ENCODE data around the gene CDH6. TPM values are rescaled to one million over a fixed set of nuclear protein-coding genes. Genes with fewer than 3 reads are reported as not detected.

Gene CDH6
- total RNA-seq, 1 experiment from 2014 or later, result 0.12 TPM

GRCh38 chr5:31187591-31187990 is 5.9 kb upstream of the CDH6 start:
- ATAC-seq (no peak), DNase-seq (ENCODE audit: low read depth, low spot score) (no peak)
- Histone ChIP-seq H4K20me1 (ENCODE audit: insufficient read depth) (no peaks in the 10 kb centered on the region), H3K36me3 (ENCODE audit: control insufficient read depth in 1 of 2, insufficient read depth in 2 of 2, low read length in 2 of 2) (no peaks in the 10 kb centered on the region), H3K4me2 (ENCODE audit: low read length) (no peak overlapping the region), H3K27me3 (ENCODE audit: insufficient read depth, low read length) (no peaks in the 10 kb centered on the region), H3K9ac (ENCODE audit: low read length) (no peak overlapping the region), H3K4me3 (replicated peaks in 1 of 2; ENCODE audit: low read depth in 1 of 2, low read length in 2 of 2) (no peak overlapping the region), H3K27ac (ENCODE audit: low read depth, low read length) (no peak overlapping the region), H3K9me3 (ENCODE audit: control insufficient read depth in 1 of 2, insufficient read depth in 1 of 2, low read depth in 1 of 2, low read length in 2 of 2) (peaks cover 0 to 4% of the 10 kb centered on the region in 2 experiments; a peak in 1 of 4 replicates), H2AFZ (ENCODE audit: low read depth, low read length, poor library complexity, severe bottlenecking) (no peak overlapping the region), H3K79me2 (ENCODE audit: insufficient read depth, low read length) (no peaks in the 10 kb centered on the region), H3K4me1 (ENCODE audit: control insufficient read depth in 1 of 2, insufficient read depth in 2 of 2, low read length in 2 of 2) (no peaks in the 10 kb centered on the region), H3K9me2 (ENCODE audit: insufficient read depth) (no peaks in the 10 kb centered on the region)
- CTCF ChIA-PET, result no interaction called here
- intact Hi-C loops (cut with micrococcal nuclease), result no loop called here
- RAD21 ChIA-PET (ENCODE audit: low non-redundant PET in 1 of 2, low total read pairs in 2 of 2, uncharacterized antibody in 2 of 2, unreplicated experiment in 2 of 2), result no interaction called here
- POLR2A ChIA-PET, result no interaction called here
- TF ChIP-seq ELF1 (IDR thresholded peaks at IDR 0.05; ENCODE audit: borderline replicate concordance, low read depth), result no peak
- TF ChIP-seq JUND (IDR thresholded peaks at IDR 0.05), result no peak
- BruUV-seq (replicated peaks), result no TSS peak

- Histone ChIP-seq H3K4me3 (replicated peaks in 1 of 2; ENCODE audit: low read depth in 1 of 2, low read length in 2 of 2) (no peak overlapping the region), H3K4me1 (ENCODE audit: control insufficient read depth in 1 of 2, insufficient read depth in 2 of 2, low read length in 2 of 2) (no peaks in the 10 kb centered on the region), H3K4me2 (ENCODE audit: low read length) (no peak overlapping the region), H3K27me3 (ENCODE audit: insufficient read depth, low read length) (no peaks in the 10 kb centered on the region), H2AFZ (ENCODE audit: low read depth, low read length, poor library complexity, severe bottlenecking) (no peak overlapping the region), H3K36me3 (ENCODE audit: control insufficient read depth in 1 of 2, insufficient read depth in 2 of 2, low read length in 2 of 2) (no peaks in the 10 kb centered on the region), H3K79me2 (ENCODE audit: insufficient read depth, low read length) (no peaks in the 10 kb centered on the region), H3K27ac (ENCODE audit: low read depth, low read length) (no peak overlapping the region), H3K9me2 (ENCODE audit: insufficient read depth) (no peaks in the 10 kb centered on the region), H4K20me1 (ENCODE audit: insufficient read depth) (no peaks in the 10 kb centered on the region), H3K9ac (ENCODE audit: low read length) (no peak overlapping the region), H3K9me3 (ENCODE audit: control insufficient read depth in 1 of 2, insufficient read depth in 1 of 2, low read depth in 1 of 2, low read length in 2 of 2) (peaks cover 0 to 3% of the 10 kb centered on the region in 2 experiments; a peak in 2 of 4 replicates)
- TF ChIP-seq SP1 (IDR thresholded peaks at IDR 0.05; ENCODE audit: low read depth) (no peak), SRF (IDR thresholded peaks at IDR 0.05; ENCODE audit: low read depth) (no peak), ATF3 (IDR thresholded peaks at IDR 0.05) (no peak), EGR1 (IDR thresholded peaks at IDR 0.05; ENCODE audit: low read depth) (no peak), CTCF (IDR thresholded peaks at IDR 0.05 in 2 of 3, conservative IDR thresholded peaks at IDR 0.05 in 1 of 3; ENCODE audit: borderline replicate concordance in 1 of 3, insufficient read depth in 1 of 3, low read depth in 2 of 3, low read length in 2 of 3) (no peak), EZH2phosphoT487 (IDR thresholded peaks at IDR 0.05; ENCODE audit: borderline replicate concordance) (no peak), REST (IDR thresholded peaks at IDR 0.05; ENCODE audit: low read depth) (no peak), YY1 (IDR thresholded peaks at IDR 0.05; ENCODE audit: extremely low read depth, insufficient replicate concordance, low read depth, low read length) (no peak), ZNF274 (IDR thresholded peaks at IDR 0.05; ENCODE audit: low read depth, low read length) (no peak), JUND (IDR thresholded peaks at IDR 0.05) (no peak), EZH2 (IDR thresholded peaks at IDR 0.05) (no peak), POLR2A (IDR thresholded peaks at IDR 0.05; ENCODE audit: borderline replicate concordance, extremely low read depth, insufficient read depth, insufficient read length) (no peak)
- ChIA-PET POLR2A (no interaction called here), CTCF (no interaction called here), RAD21 (ENCODE audit: low non-redundant PET in 1 of 2, low total read pairs in 2 of 2, uncharacterized antibody in 2 of 2, unreplicated experiment in 2 of 2) (no interaction called here)
- no TSS peak for BruUV-seq (replicated peaks)
- DNase-seq (ENCODE audit: low read depth, low spot score), result no peak
- intact Hi-C loops (cut with micrococcal nuclease), result no loop called here
- ATAC-seq, result no peak
Observed at GRCh38 chr5:31192442-31192841, 1.0 kb upstream of the CDH6 start.
